Ascending aorta (tissue), 2 donors: Measurements from ENCODE around the gene SORL1-AS1.

Experiments
- DNase-seq, 2 donors: peaks; one replicate each; pipeline ENCODE4 v3.0.0-alpha.2; 2019; ENCODE audit warnings: low spot score in 2 of 2
- H3K27ac ChIP-seq, 2 donors: fragments of 200-600 bp; sonication (generic); one replicate each; pipeline ENCODE4 v1.5.1; 2016 to 2017; ENCODE audit warnings: mild to moderate bottlenecking in 1 of 2
- H3K27me3 ChIP-seq: fragments of 200-600 bp; sonication (generic); one replicate; pipeline ENCODE4 v1.5.1; 2017
- H3K36me3 ChIP-seq, 2 donors: fragments of 200-600 bp; sonication (generic); one replicate each; pipeline ENCODE4 v1.5.1; 2016
- H3K4me1 ChIP-seq, 2 donors: fragments of 200-600 bp; sonication (generic); one replicate each; pipeline ENCODE4 v1.5.1; 2016 to 2017; ENCODE audit warnings: mild to moderate bottlenecking in 1 of 2
- H3K4me3 ChIP-seq, 2 donors: fragments of 200-600 bp; sonication (generic); one replicate each; pipeline ENCODE4 v1.5.1; 2016 to 2017; ENCODE audit warnings: mild to moderate bottlenecking in 1 of 2
- H3K9me3 ChIP-seq, 2 donors: fragments of 200-600 bp; sonication (generic); one replicate each; pipeline ENCODE4 v1.5.1; 2016
- intact Hi-C: fragments of 100-400 bp; cut with DNase I; formaldehyde crosslinking; loops from one replicate; pipeline ENCODE4 v1.15.1; 2023
- TF ChIP-seq, protein P1 (sequence below), 3 experiments: fragments of 200-600 bp in 2 of 3; fragments of 450-650 bp in 1 of 3; sonication (generic) in 2 of 3; IDR thresholded peaks; one replicate each; pipeline ENCODE4 v1.5.1; 2016 to 2019; ENCODE audit warnings: antibody characterized with exemption in 3 of 3, mild to moderate bottlenecking in 1 of 3, moderate library complexity in 1 of 3

The SORL1-AS1 gene

DNA sequence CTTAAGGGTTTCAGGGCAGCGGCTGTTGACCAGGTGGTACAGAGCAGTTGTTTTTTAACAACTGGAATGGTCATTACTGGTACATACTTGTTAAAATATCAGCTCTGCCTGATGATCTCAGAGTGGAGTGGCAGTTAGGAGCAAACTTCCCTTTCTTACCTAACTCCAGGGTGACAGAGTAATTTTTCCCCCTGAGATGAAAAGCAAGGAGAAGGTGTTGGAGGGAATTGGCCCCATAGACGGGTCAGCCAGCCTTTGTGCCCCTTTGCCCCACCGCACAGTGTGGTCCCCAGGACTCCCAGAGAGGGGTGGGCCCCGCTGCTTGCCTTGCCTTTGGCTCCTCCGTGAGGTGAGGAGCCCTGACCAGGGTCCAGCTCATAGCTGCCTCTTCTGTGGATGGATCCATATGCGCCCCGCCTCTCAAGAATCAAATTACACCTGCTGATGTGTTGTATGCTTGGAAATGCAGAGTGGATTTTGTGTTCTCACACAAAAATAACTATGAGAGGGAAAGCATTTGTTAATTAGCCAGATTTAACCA lies 27.0 kb upstream of the SORL1-AS1 start:
- TF ChIP-seq, protein P1, sequence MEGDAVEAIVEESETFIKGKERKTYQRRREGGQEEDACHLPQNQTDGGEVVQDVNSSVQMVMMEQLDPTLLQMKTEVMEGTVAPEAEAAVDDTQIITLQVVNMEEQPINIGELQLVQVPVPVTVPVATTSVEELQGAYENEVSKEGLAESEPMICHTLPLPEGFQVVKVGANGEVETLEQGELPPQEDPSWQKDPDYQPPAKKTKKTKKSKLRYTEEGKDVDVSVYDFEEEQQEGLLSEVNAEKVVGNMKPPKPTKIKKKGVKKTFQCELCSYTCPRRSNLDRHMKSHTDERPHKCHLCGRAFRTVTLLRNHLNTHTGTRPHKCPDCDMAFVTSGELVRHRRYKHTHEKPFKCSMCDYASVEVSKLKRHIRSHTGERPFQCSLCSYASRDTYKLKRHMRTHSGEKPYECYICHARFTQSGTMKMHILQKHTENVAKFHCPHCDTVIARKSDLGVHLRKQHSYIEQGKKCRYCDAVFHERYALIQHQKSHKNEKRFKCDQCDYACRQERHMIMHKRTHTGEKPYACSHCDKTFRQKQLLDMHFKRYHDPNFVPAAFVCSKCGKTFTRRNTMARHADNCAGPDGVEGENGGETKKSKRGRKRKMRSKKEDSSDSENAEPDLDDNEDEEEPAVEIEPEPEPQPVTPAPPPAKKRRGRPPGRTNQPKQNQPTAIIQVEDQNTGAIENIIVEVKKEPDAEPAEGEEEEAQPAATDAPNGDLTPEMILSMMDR (IDR thresholded peaks at IDR 0.05) = no peak
- no peaks in the 10 kb centered on the region for H3K36me3 ChIP-seq
- H3K27ac ChIP-seq = no peak overlapping the region
- no peaks in the 10 kb centered on the region for H3K27me3 ChIP-seq
- no peaks in the 10 kb centered on the region for H3K9me3 ChIP-seq
- no peak for DNase-seq
- no peaks in the 10 kb centered on the region for H3K4me1 ChIP-seq
- H3K4me3 ChIP-seq = no peak overlapping the region
- intact Hi-C loops = no loop called here

DNA sequence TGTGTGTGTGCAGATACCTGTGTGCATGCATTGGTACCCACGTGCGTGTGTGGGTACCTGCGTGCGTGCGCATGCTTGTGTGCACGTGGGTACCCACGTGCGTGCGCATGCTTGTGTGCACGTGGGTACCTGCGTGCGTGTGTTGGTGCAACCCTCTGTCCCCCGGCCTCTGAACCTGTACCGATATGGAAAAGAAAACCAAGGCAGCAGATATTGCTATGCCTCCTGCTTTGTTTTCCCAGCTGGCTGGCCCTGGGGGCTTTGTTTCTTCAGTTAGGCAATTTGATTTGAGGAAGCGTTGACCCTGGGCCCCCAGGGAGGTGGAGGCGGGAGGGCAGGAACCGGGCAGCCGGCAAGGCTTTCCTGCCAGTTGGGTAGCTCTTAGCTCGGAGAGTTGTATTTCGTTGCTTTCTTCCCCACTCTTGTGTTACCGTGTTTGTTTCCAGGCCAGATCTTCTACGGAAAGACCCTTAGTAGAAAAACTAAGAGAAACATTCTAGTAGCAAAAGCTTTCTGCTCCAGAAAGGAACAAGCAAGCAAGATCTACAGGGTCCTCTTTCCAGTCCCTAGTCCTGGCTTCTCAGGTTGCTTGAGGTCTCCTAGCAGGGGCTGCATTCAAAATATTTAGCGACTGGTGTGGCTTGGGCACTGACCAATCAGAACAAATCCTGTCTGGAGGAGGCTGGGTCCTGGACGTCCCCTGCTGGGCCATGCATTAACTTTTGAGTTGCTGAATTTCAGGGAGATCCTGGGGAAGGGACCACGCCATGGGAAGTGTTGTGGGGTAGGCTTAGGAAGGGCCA lies 26.3 kb upstream of the SORL1-AS1 start:
- intact Hi-C loops = no loop called here
- TF ChIP-seq, protein P1 (IDR thresholded peaks at IDR 0.05) = no peak
- no peak for DNase-seq
- no peaks in the 10 kb centered on the region for H3K27me3 ChIP-seq
- H3K36me3 ChIP-seq = no peaks in the 10 kb centered on the region
- H3K27ac ChIP-seq = no peak overlapping the region
- no peak overlapping the region for H3K4me3 ChIP-seq
- no peaks in the 10 kb centered on the region for H3K4me1 ChIP-seq
- H3K9me3 ChIP-seq = no peaks in the 10 kb centered on the region

DNA sequence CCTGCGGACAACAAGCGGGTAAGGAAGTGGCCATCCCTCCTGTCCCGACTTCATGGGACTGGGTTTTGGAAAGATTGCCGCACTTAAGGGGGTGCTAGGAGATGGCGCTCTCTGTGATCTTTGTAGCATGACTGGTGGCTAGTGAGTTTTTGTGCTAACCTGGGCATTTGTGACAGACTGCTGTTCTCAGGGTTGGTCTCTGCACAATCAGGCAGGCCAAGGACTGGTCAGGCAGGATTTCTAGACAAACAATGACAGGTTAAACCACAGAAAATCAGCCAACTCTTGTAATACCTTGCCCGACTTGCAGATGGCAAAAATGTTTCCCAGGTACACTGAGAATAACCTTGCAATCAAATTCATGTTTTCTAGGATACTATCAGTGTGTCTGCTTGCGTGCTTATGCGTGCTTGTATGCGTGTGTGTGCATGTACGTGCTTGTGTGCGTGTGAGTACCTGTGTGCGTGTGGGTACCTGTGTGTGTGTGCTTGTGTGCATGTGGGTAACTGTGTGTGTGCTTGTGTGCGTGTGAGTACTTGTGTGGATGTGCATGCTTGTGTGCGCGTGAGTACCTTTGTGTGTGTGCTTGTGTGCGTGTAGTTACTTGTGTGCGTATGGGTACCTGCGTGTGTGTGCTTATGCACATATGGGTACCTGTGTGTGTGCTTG lies 25.6 kb upstream of the SORL1-AS1 start:
- no peak for DNase-seq
- no peak overlapping the region for H3K4me3 ChIP-seq
- no peak overlapping the region for H3K27ac ChIP-seq
- no peaks in the 10 kb centered on the region for H3K27me3 ChIP-seq
- intact Hi-C loops = no loop called here
- no peaks in the 10 kb centered on the region for H3K9me3 ChIP-seq
- H3K4me1 ChIP-seq = peaks cover 0 to 1% of the 10 kb centered on the region in 2 donors
- TF ChIP-seq, protein P1 (IDR thresholded peaks at IDR 0.05) = no peak
- H3K36me3 ChIP-seq = no peaks in the 10 kb centered on the region

DNA sequence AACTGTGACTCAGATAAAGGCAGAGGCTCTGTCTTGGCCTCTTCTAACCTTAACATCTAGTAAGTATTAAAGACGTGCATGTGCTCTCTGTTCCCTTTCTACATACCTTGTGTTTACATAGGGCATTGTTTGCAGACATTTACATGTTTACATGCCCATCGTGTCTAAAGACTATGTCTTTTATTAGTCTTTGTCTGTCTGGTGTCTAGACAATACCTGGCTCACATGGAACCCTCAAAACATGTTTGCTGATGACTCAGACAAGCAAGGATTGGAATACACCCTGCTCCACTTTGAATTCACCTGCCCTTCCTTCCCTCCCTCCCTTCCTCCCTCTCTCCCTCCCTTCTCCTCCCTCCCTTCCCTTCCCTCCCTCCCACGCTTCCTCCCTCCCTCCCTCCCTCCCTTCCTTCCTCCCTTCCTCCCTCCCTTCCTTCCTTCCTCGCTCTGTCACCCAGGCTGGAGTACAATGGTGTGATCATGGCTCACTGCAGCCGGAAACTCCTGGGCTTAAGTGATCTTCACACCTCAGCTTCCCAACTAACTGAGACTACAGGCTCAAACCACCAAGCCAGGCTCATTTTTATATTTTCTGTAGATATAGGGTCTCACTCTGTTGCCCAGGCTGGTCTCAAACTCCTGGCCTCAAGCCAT lies 23.7 kb upstream of the SORL1-AS1 start:
- no peak overlapping the region for H3K27ac ChIP-seq
- intact Hi-C loops = no loop called here
- TF ChIP-seq, protein P1 (IDR thresholded peaks at IDR 0.05) = no peak

DNA sequence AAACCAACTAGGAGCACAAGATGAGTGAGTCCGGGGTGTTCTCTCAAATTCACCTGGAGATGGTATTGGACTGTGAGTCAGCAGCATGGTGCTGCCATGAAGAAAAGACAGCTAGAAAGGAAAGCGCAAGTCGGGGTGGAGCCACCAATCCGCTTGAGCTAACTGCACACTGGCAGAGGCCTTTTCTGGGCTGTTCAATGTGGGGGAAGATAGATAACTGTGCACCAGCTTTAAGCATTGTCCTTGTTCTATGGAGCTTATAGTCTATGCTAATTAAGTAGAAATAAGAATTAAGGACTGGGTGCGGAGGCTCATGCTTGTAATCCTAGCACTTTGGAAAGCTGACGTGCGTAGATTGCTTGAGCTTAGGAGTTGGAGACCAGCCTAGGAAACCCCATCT lies 21.9 kb upstream of the SORL1-AS1 start:
- Histone ChIP-seq H3K9me3 (no peaks in the 10 kb centered on the region), H3K4me3 (no peak overlapping the region), H3K36me3 (no peaks in the 10 kb centered on the region), H3K27me3 (no peaks in the 10 kb centered on the region), H3K27ac (no peak overlapping the region), H3K4me1 (peaks cover 2 to 3% of the 10 kb centered on the region in 2 donors)
- intact Hi-C loops = no loop called here
- TF ChIP-seq, protein P1 (IDR thresholded peaks at IDR 0.05) = no peak
- no peak for DNase-seq

More for the DNA sequence above, 23.7 kb upstream of the SORL1-AS1 start:
- no peak for DNase-seq
- Histone ChIP-seq H3K9me3 (no peaks in the 10 kb centered on the region), H3K27me3 (no peaks in the 10 kb centered on the region), H3K4me1 (peaks cover 2 to 3% of the 10 kb centered on the region in 2 donors), H3K36me3 (no peaks in the 10 kb centered on the region), H3K4me3 (no peak overlapping the region)
